HepG2 (cell line): ENCODE data around the gene EPB41L3. TPM values are rescaled to one million over a fixed set of nuclear protein-coding genes. Genes with fewer than 3 reads are reported as not detected.
A peak's percentile ranks its signal among the peaks of the same experiment; 100 is the strongest.

Experiments used
- ATAC-seq: fragments of 200-7000 bp; cut with Tn5 transposase; 3 replicates; pipeline ENCODE4 v1.9.1; 2020; ENCODE audit warnings: mild to moderate bottlenecking, moderate library complexity
- BruUV-seq: library from RNA; stranded (reverse); fragments of 400-500 nt; replicated peaks from 2 replicates; lab custom pipeline; 2021; lab: Mats Ljungman, UMichigan
- CTCF ChIA-PET: fragments of 300-600 bp; formaldehyde crosslinking; extraction: SDS; loops from one replicate; lab custom pipeline; 2021; ENCODE audit warnings: low total read pairs, inconsistent platforms, low intra/inter-chr PET ratio; lab: Yijun Ruan, JAX
- POLR2A ChIA-PET: fragments of 350-600 bp; sonication (Branson Sonifier 250); formaldehyde crosslinking; loops from one replicate; lab custom pipeline; 2020; ENCODE audit warnings: antibody characterized with exemption, inconsistent platforms; lab: Yijun Ruan, JAX
- DNase-seq: peaks from one replicate; pipeline ENCODE4 v3.0.0-alpha.2; 2015; ENCODE audit warnings: low spot score
- FAIRE-seq: peaks from 3 replicates; lab custom pipeline; 2011; peaks lifted over from hg19 to GRCh38; lab: Jason Lieb, UNC
- H2AFZ ChIP-seq: one replicate; pipeline ENCODE4 v1.6.1; 2011; ENCODE audit warnings: low read length, inconsistent platforms
- H3K27ac ChIP-seq: fragments of 300-600 bp; 3 replicates; pipeline ENCODE4 v1.8.0; 2011; ENCODE audit warnings: mixed run types, mild to moderate bottlenecking, mixed read lengths, low read length, inconsistent platforms; ENCODE audit not compliant: insufficient read depth; ENCODE audit errors: extremely low read length
- H3K27me3 ChIP-seq, 2 experiments: fragments of 200-600 bp in 1 of 2; 2 replicates in 1 of 2; 3 replicates in 1 of 2; pipeline versions ENCODE4 v1.6.0 to v1.8.0; 2011; ENCODE audit warnings: low read length in 2 of 2, mild to moderate bottlenecking in 2 of 2, moderate library complexity in 2 of 2, inconsistent platforms in 1 of 2; ENCODE audit not compliant: insufficient read depth in 2 of 2, control insufficient read depth in 1 of 2
- H3K36me3 ChIP-seq, 2 experiments: fragments of 200-600 bp in 1 of 2; replicated peaks in 1 of 2; 2 replicates in 1 of 2; 3 replicates in 1 of 2; pipeline versions ENCODE4 v1.5.1 to v1.8.0; 2011; ENCODE audit warnings: low read length in 2 of 2, inconsistent platforms in 1 of 2; ENCODE audit not compliant: insufficient read depth in 2 of 2, control insufficient read depth in 1 of 2
- H3K4me1 ChIP-seq: 2 replicates; pipeline ENCODE4 v1.5.1; 2012; ENCODE audit warnings: low read length, inconsistent platforms; ENCODE audit not compliant: insufficient read depth
- H3K4me2 ChIP-seq: 2 replicates; pipeline ENCODE4 v1.6.0; 2011; ENCODE audit warnings: low read depth, low read length, inconsistent platforms
- H3K4me3 ChIP-seq, 3 experiments: fragments of 200-600 bp in 1 of 3; sonication (generic), shearing (Covaris generic) in 1 of 3; replicated peaks in 1 of 3; 2 replicates each; pipeline ENCODE4 v1.5.1; 2011 to 2016; ENCODE audit warnings: low read length in 3 of 3, inconsistent platforms in 2 of 3, low read depth in 2 of 3, mild to moderate bottlenecking in 2 of 3, control low read depth in 1 of 3, mixed read lengths in 1 of 3; ENCODE audit not compliant: insufficient read depth in 1 of 3
- H3K79me2 ChIP-seq: one replicate; pipeline ENCODE4 v1.6.1; 2011; ENCODE audit warnings: low read length, inconsistent platforms; ENCODE audit not compliant: insufficient read depth
- H3K9ac ChIP-seq: 2 replicates; pipeline ENCODE4 v1.6.0; 2011; ENCODE audit warnings: mild to moderate bottlenecking, low read depth, low read length, inconsistent platforms; ENCODE audit not compliant: insufficient read depth
- H3K9me3 ChIP-seq: 2 replicates; pipeline ENCODE4 v1.5.1; 2012; ENCODE audit warnings: mild to moderate bottlenecking, low read length
- H4K20me1 ChIP-seq: 2 replicates; pipeline ENCODE4 v1.6.0; 2011; ENCODE audit warnings: inconsistent platforms, mild to moderate bottlenecking, low read length, moderate library complexity; ENCODE audit not compliant: insufficient read depth
- CBX2 ChIP-seq, 2 experiments: fragments of 200-600 bp in 1 of 2; sonication (generic); formaldehyde crosslinking in 1 of 2; IDR thresholded peaks; 2 replicates each; pipeline versions ENCODE4 v1.7.0 to v1.8.1; 2018 to 2022; ENCODE audit warnings: low read depth in 2 of 2, low read length in 1 of 2, mild to moderate bottlenecking in 1 of 2, missing genetic modification reagents in 1 of 2
- CTCF ChIP-seq: sonication (generic); formaldehyde crosslinking; IDR thresholded peaks from 2 replicates; pipeline ENCODE4 v1.5.0; 2020; ENCODE audit warnings: mild to moderate bottlenecking, missing genetic modification reagents, moderate library complexity
- DMAP1 ChIP-seq: IDR thresholded peaks from 2 replicates; pipeline ENCODE4 v1.6.1; 2016
- KMT2B ChIP-seq: IDR thresholded peaks from 2 replicates; pipeline ENCODE4 v1.6.1; 2016; ENCODE audit warnings: missing genetic modification reagents, missing compliant biosample characterization
- NFE2 ChIP-seq: sonication (generic); formaldehyde crosslinking; IDR thresholded peaks from 2 replicates; pipeline ENCODE4 v1.4.0; 2020; ENCODE audit warnings: missing genetic modification reagents
- SIX1 ChIP-seq: sonication (generic); formaldehyde crosslinking; IDR thresholded peaks from 2 replicates; pipeline ENCODE4 v1.4.0; 2020; ENCODE audit warnings: missing genetic modification reagents, borderline replicate concordance
- SMC3 ChIP-seq: IDR thresholded peaks from 2 replicates; pipeline ENCODE4 v1.6.1; 2011; ENCODE audit warnings: low read length, improper control_type of control experiment
- ZBTB33 ChIP-seq: sonication (generic); formaldehyde crosslinking; IDR thresholded peaks from 2 replicates; pipeline ENCODE4 v1.4.0; 2020; ENCODE audit warnings: missing genetic modification reagents
- ZNF232 ChIP-seq: sonication (generic); formaldehyde crosslinking; IDR thresholded peaks from 2 replicates; pipeline ENCODE4 v1.4.0; 2020; ENCODE audit warnings: missing genetic modification reagents, borderline replicate concordance
- ZNF362 ChIP-seq: sonication (generic); formaldehyde crosslinking; IDR thresholded peaks from 2 replicates; pipeline ENCODE4 v1.4.0; 2020; ENCODE audit warnings: missing genetic modification reagents, mild to moderate bottlenecking, borderline replicate concordance
- ZNF703 ChIP-seq: sonication (generic); formaldehyde crosslinking; IDR thresholded peaks from 2 replicates; pipeline ENCODE4 v1.5.1; 2020; ENCODE audit warnings: missing genetic modification reagents, mild to moderate bottlenecking, moderate library complexity, borderline replicate concordance
- ZNF784 ChIP-seq: sonication (generic); formaldehyde crosslinking; IDR thresholded peaks from 2 replicates; pipeline ENCODE4 v1.5.1; 2020; ENCODE audit warnings: missing genetic modification reagents, mild to moderate bottlenecking, borderline replicate concordance
- ZNF792 ChIP-seq: IDR thresholded peaks from 2 replicates; pipeline ENCODE4 v1.6.1; 2016
- ZSCAN20 ChIP-seq: sonication (generic); formaldehyde crosslinking; IDR thresholded peaks from 2 replicates; pipeline ENCODE4 v1.4.0; 2020; ENCODE audit warnings: missing genetic modification reagents, mild to moderate bottlenecking, borderline replicate concordance
- WGBS: methylation state at CpG from one replicate; pipeline ENCODE4 v1.1.6; 2017; ENCODE audit warnings: low lambda C conversion rate; 5-methylcytosine and 5-hydroxymethylcytosine counted together
- in situ Hi-C: cut with HindIII; loops from 2 replicates; pipeline ENCODE4 v1.10.0; 2017; ENCODE audit warnings: low pct_unique_long_range_greater_than_20kb; ENCODE audit not compliant: extremely low pct_ligation_motif_present
- intact Hi-C: fragments of 100-400 bp; cut with micrococcal nuclease; formaldehyde crosslinking; loops from one replicate; pipeline ENCODE4 v1.10.0; 2022; ENCODE audit not compliant: unreplicated experiment
- polyA plus RNA-seq, 8 experiments: library from polyadenylated mRNA; depleted of rRNA in 3 of 8; stranded (reverse) in 7 of 8; unstranded in 1 of 8; fragments of >200 nt; fragmentation: Illumina TruSeq in 4 of 8; extraction: Trizol in 4 of 8; gene quantifications; 2 replicates each; pipeline versions ENCODE4 v1.2.1 to v1.2.3, GENCODE V29; 2011 to 2016; ENCODE audit warnings: low read depth in 4 of 8, missing spikeins in 1 of 8, mixed read lengths in 1 of 8; ENCODE audit not compliant: insufficient read depth in 1 of 8
- total RNA-seq, 5 experiments: library from RNA; depleted of rRNA; stranded (reverse); fragments of >200 nt; fragmentation: Illumina TruSeq; extraction: Trizol; gene quantifications; 2 replicates each; pipeline ENCODE4 v1.2.3, GENCODE V29; 2016; ENCODE audit warnings: low read depth in 1 of 5
- TF ChIP-seq, protein P1 (sequence below): sonication (generic); formaldehyde crosslinking; IDR thresholded peaks from 2 replicates; pipeline ENCODE4 v1.8.1; 2023; ENCODE audit warnings: missing genetic modification reagents, mild to moderate bottlenecking, borderline replicate concordance
- TF ChIP-seq, protein P2 (sequence below): IDR thresholded peaks from 2 replicates; pipeline ENCODE4 v1.6.1; 2016; ENCODE audit warnings: missing genetic modification reagents, missing compliant biosample characterization

EPB41L3 gene
- total and polyA plus RNA-seq, 2 of the 13 experiments (the other 11 are each of a cell fraction or from before 2014, with no cell fraction given): not detected

- TF ChIP-seq, protein P1, sequence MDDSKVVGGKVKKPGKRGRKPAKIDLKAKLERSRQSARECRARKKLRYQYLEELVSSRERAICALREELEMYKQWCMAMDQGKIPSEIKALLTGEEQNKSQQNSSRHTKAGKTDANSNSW: no peak
- TF ChIP-seq ZNF362 (CRISPR knock-in tag) (no peak), CTCF (CRISPR knock-in tag) (peak; percentile 23; the same call in 1 of the 2 replicates), CBX2 (IDR thresholded peaks at IDR 0.05; ENCODE audit: low read depth, low read length) (no peak), CBX2 (CRISPR knock-in tag; IDR thresholded peaks at IDR 0.05; ENCODE audit: low read depth) (no peak), SMC3 (peak; percentile 35; the same call in 1 of the 2 replicates), ZNF703 (no peak)
Measured at GRCh38 chr18:5546660-5547059, 2.9 kb upstream of the EPB41L3 start (continued).

- Histone ChIP-seq H3K27me3 (peaks cover 0 to 12% of the 10 kb centered on the region in 2 experiments; a peak in 3 of 5 replicates), H3K9me3 (no peaks in the 10 kb centered on the region), H4K20me1 (no peaks in the 10 kb centered on the region), H3K4me2 (peak overlapping the region; percentile 23; the same call in 1 of the 2 replicates), H3K4me3 (peak overlapping the region in 1 of 3 experiments; percentile 1; a peak in 1 of 6 replicates), H3K27ac (no peak overlapping the region), H3K36me3 (no peaks in the 10 kb centered on the region), H3K79me2 (no peaks in the 10 kb centered on the region), H2AFZ (no peak overlapping the region), H3K4me1 (no peaks in the 10 kb centered on the region), H3K9ac (no peak overlapping the region)
- in situ Hi-C loops: no loop called here
- ATAC-seq: peak; percentile 35; the same call in 1 of the 3 replicates
- no peak for DNase-seq
- intact Hi-C loops: no loop called here
- ChIA-PET POLR2A (no interaction called here), CTCF (no interaction called here)
- 67% methylated on average over 27 of the region's 84 CpGs for WGBS
- no TSS peak for BruUV-seq
- no peak for FAIRE-seq
- no peak for TF ChIP-seq ZNF784
- TF ChIP-seq KMT2B: no peak
- TF ChIP-seq ZSCAN20 (CRISPR knock-in tag): no peak
- no peak for TF ChIP-seq SIX1 (CRISPR knock-in tag)
- TF ChIP-seq DMAP1 (CRISPR knock-in tag): no peak
- TF ChIP-seq ZNF232 (CRISPR knock-in tag): no peak
- TF ChIP-seq ZBTB33: no peak
- TF ChIP-seq NFE2 (CRISPR knock-in tag): no peak
- TF ChIP-seq ZNF792 (CRISPR knock-in tag): no peak
- TF ChIP-seq, protein P2, sequence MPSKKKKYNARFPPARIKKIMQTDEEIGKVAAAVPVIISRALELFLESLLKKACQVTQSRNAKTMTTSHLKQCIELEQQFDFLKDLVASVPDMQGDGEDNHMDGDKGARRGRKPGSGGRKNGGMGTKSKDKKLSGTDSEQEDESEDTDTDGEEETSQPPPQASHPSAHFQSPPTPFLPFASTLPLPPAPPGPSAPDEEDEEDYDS (CRISPR knock-in tag): no peak
Measured at GRCh38 chr18:5543036-5543680, 639 bp downstream of the EPB41L3 start.
